Measurements from ENCODE around the gene DCC.

DNA sequence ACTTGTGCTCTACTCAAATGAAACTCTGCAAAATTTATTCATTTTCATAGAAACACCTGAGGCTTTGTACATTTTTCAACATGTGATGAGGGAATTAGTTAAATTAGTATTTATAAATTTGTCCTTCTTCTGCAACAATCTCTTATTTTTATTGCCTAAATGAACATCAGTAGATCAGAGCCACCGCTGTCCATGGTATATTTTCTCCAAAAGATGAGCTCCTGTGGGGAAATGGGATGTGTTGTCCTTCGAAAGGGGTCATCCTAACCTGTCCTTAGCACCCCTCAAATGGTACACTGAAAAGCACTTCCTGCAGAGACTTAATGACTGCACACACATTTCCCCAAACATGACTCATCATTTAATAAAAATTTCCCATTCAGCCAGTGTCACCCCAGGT is 1169.9 kb downstream of the DCC start:
- TF ChIP-seq SP1 (IDR thresholded peaks at IDR 0.05) (no peak), ELF4 (IDR thresholded peaks at IDR 0.05) (no peak), TARDBP (IDR thresholded peaks at IDR 0.05) (no peak), BHLHE40 (IDR thresholded peaks at IDR 0.05; ENCODE audit: borderline replicate concordance) (no peak), FOXM1 (IDR thresholded peaks at IDR 0.05; ENCODE audit: borderline replicate concordance) (no peak), SUZ12 (IDR thresholded peaks at IDR 0.05) (no peak), CTBP1 (IDR thresholded peaks at IDR 0.05; ENCODE audit: borderline replicate concordance) (no peak), ARNT (IDR thresholded peaks at IDR 0.05) (no peak), FOXA1 (IDR thresholded peaks at IDR 0.05) (no peak), ZNF384 (IDR thresholded peaks at IDR 0.05) (no peak), NFRKB (IDR thresholded peaks at IDR 0.05) (no peak)

Data from HEK293T (cell line).